Upper lobe of left lung (tissue), 4 donors: ENCODE measurements around the gene CHAD.

Experiments used
- EP300 ChIP-seq, 4 donors: sonication (generic); formaldehyde crosslinking; IDR thresholded peaks; one replicate each; pipeline ENCODE4 v1.5.1; 2017; ENCODE audit warnings: antibody characterized with exemption in 4 of 4, control low read depth in 2 of 4
- POLR2A ChIP-seq, 4 donors: fragments of 450-650 bp; IDR thresholded peaks; one replicate each; pipeline ENCODE4 v1.5.1; 2016 to 2017; ENCODE audit warnings: antibody characterized with exemption in 4 of 4, mild to moderate bottlenecking in 2 of 4
- POLR2AphosphoS5 ChIP-seq, 2 donors: sonication (generic); formaldehyde crosslinking; IDR thresholded peaks; one replicate each; pipeline ENCODE4 v1.5.1; 2017; ENCODE audit warnings: antibody characterized with exemption in 2 of 2
- TF ChIP-seq, protein P1 (sequence below), 6 experiments: fragments of 450-650 bp in 4 of 6; fragments of 200-600 bp in 2 of 6; sonication (generic) in 2 of 6; IDR thresholded peaks; one replicate each; pipeline ENCODE4 v1.5.1; 2016 to 2019; ENCODE audit warnings: antibody characterized with exemption in 6 of 6

DNA sequence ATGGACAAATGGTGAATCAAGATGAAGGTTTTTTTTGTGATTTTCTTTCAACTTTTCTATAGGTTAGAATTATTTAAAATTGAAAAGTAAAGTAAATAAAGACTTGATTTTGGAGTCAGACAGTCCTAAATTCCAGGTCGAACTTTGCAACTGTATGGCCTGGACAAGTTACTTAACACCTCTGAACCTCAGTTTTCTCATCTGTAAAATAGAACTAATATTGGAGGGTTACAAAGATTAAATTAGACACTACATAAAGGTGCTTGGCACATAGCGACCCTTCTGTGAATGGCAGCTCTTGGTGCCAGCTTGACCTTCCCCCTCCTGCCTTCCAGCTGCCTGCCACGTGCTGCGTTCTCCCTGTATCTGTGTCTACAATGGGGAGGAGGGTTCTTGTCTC is 13.0 kb upstream of the CHAD start:
- TF ChIP-seq POLR2A (IDR thresholded peaks at IDR 0.05) (no peak), POLR2AphosphoS5 (IDR thresholded peaks at IDR 0.05) (no peak), EP300 (IDR thresholded peaks at IDR 0.05) (no peak)
- TF ChIP-seq, protein P1, sequence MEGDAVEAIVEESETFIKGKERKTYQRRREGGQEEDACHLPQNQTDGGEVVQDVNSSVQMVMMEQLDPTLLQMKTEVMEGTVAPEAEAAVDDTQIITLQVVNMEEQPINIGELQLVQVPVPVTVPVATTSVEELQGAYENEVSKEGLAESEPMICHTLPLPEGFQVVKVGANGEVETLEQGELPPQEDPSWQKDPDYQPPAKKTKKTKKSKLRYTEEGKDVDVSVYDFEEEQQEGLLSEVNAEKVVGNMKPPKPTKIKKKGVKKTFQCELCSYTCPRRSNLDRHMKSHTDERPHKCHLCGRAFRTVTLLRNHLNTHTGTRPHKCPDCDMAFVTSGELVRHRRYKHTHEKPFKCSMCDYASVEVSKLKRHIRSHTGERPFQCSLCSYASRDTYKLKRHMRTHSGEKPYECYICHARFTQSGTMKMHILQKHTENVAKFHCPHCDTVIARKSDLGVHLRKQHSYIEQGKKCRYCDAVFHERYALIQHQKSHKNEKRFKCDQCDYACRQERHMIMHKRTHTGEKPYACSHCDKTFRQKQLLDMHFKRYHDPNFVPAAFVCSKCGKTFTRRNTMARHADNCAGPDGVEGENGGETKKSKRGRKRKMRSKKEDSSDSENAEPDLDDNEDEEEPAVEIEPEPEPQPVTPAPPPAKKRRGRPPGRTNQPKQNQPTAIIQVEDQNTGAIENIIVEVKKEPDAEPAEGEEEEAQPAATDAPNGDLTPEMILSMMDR (IDR thresholded peaks at IDR 0.05), result no peak
